ENCODE data around the gene NDUFS6.

GRCh38 chr5:1820926-1821325, 19.7 kb downstream of the NDUFS6 start:
- TF ChIP-seq CTCF (IDR thresholded peaks at IDR 0.05) (no peak), POLR2A (IDR thresholded peaks at IDR 0.05) (no peak)

Measured in testis (tissue), 2 donors.